Left cardiac atrium (tissue), 4 donors: Measurements from ENCODE around the gene EPSTI1. TPM values are rescaled to one million over a fixed set of nuclear protein-coding genes. Genes with fewer than 3 reads are reported as not detected.

ENCODE experiments used
- ATAC-seq, 2 donors: fragments of 200-7000 bp; cut with Tn5 transposase; one replicate each; pipeline ENCODE4 v1.9.1; 2020; ENCODE audit warnings: mild to moderate bottlenecking in 2 of 2, moderate library complexity in 2 of 2
- DNase-seq: peaks from one replicate; pipeline ENCODE4 v3.0.0-alpha.2; 2020
- intact Hi-C, 2 donors: fragments of 100-400 bp; cut with DNase I; formaldehyde crosslinking; loops; one replicate each; pipeline versions ENCODE4 v1.14.1 to v1.15.1; 2022 to 2023
- total RNA-seq, 2 donors: library from RNA; stranded (reverse); fragmentation: NEBNext Ultra II Directional; extraction: Animal tissue kit (Norgen Biotek cat#: 25700); gene quantifications; one replicate each; pipeline ENCODE4 v1.2.1, GENCODE V29; 2021
- donor health status: DM: no; HTN: yes; CAD: no.
- donor health status: DM: no; HTN: yes; CAD: no; lungs with severe emphysema.
- donor health status: DM: yes; HTN: yes; CAD: no.
- donor health status: Dilated cardiomyopathy.

EPSTI1 gene
- total RNA-seq, 2 donors from 2014 or later: 4.9 to 10.8 TPM

DNA sequence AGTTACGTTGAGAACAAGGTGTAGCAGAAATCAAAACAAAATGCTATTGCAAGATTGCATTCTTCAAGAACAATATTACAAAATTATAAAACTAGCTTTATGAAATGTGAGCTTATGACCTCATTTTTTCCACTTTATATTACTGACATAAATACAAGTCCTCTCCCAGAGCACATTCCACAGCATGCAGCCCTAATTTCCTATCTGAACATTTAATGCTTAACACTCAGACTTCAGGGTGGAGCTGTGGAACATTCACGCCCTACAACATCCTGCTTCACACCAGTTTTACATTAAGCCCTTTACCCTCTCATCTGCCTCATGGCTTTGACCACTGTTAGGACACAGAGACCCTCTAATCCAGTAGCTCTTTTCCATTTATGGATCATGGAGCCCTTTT lies 65.5 kb downstream of the EPSTI1 start:
- intact Hi-C loops: no loop called here
- DNase-seq (no peak), ATAC-seq (peak in 1 of 2 donors; percentile 66)

DNA sequence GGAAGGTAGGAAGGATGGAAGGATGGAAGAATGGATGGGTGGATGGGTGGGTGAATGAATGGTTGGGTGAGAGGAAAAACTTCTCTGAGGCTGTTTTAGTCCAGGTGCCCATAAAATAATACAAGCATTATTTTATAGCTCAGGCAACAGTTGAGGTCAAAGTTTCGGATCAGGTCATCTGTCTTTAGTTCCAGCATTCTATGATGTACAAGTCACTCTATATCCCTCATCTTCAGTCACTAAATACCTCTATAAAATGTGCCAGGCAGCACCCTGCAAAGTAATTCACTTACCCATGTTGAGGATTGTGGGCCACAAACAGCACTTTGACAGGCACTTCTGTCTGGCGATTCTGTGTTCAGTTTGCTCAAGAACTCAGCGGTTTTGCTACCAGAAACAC lies 66.0 kb downstream of the EPSTI1 start:
- intact Hi-C loops: no loop called here
- ATAC-seq (no peak), DNase-seq (no peak)

DNA sequence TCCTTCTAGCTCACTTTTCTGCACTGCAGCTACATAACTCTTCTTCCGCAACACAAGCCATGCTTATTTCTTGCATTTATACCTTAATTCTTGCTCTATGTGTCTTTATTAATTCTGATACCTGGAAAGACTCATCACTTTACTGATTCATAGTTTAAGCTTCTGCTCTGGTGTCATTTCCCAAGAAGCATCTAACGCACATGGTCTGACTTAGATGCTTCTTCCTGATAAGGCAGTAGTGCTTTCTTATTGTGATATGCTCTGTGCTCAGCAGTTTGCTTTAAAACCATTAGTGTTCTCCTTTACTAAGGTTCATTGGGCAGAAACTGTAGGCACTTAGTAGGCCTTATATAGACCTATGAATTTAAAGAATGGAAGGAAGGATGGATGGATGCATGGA lies 66.4 kb downstream of the EPSTI1 start:
- DNase-seq (no peak), ATAC-seq (no peak)
- intact Hi-C loops: no loop called here

DNA sequence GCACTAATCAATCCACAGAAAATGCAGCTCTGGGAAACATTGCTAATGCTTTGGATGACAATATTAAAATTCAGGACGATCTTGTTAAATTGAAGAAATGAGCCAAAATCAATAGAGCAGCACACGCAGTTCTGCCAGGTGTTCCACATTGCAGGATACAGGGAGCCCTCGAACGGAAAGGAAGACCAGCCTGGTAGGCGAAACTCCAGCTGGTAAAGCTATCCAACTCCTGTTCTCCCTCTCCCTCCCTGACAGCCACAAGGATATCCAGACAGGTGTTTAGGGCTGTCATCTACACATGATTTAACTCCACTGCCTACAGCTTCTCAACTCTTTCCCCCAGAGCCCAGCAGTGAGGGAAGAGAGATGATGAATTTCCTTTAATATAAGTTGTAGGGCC lies 67.7 kb downstream of the EPSTI1 start:
- intact Hi-C loops: no loop called here
- no peak for ATAC-seq
- DNase-seq: no peak

DNA sequence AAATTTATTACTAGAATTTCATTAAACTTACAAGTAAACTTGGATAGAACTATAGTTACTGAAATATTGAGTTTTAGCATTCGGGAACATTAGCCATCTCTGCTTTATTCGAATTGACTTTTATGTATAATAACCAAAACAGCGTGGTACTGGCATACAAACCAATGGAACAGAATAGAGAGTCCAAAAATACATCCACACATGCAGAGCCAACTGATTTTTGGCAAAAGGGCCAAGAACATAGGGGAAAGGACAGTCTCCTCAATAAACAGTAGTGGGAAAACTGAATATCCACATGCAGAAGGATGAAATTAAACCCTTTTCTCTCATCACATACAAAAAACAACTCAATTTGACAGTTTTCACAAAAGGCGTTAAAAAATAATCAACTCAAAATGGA lies 84.3 kb downstream of the EPSTI1 start:
- intact Hi-C loops: no loop called here
- no peak for ATAC-seq

DNA sequence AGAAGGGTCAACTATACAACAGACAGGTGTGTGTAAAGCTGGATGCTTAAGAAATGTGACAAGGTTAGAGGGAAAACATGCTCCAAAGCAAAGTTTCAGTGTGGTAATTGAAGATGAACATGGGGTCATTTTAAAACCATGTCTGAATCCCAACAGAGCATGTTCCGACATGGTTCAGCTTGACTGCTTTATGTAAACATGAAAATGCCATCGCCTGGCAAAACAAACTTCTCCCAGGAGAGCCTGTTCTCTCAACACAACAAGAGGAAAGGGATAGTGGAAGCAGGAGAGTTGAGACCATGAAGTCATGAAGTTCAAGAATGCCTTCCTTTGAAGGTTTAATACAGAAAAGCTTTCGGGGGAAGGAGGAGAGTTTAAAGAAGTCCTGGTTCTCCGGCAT lies 85.8 kb downstream of the EPSTI1 start:
- intact Hi-C loops: no loop called here
- ATAC-seq (no peak), DNase-seq (no peak)

More for the DNA sequence above, 84.3 kb downstream of the EPSTI1 start:
- no peak for DNase-seq

DNA sequence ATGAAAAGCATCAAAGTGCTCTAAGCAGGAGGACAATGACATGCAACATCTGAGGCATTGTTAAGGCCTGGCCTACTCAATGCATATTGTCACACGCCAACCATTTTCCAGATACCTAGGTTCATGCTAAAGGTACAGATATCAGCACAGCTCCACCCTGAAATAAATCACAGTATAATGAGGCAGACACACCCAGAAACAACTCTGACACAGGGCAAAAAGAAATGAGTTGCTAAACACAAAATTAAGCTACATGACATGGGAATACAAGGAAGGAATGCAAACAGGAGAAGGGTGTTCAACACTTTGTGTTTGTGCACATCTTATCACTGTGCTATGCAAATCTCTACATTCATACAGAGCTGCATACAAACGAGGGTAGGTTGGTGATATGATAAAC lies 86.5 kb downstream of the EPSTI1 start:
- ATAC-seq (no peak), DNase-seq (no peak)
- intact Hi-C loops: no loop called here

DNA sequence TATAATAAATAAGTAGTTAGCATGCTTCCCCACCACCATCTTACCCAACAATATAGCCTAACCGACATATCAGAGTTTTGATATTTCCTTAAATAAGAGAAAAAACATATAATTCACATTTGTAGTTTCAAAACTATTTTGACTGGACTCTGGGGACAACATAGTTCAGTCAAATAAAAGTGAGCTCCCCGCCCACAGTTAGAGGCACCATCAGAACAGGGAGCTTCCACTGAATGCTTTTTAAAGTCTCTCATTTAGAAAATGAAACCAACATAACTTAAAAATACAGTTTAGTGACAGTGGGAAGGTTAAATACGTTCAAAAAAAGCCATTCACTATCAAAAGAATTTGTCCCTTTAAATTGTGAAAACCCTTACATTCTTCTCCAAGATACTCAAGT lies 92.8 kb downstream of the EPSTI1 start:
- intact Hi-C loops: no loop called here
- DNase-seq (no peak), ATAC-seq (no peak)

DNA sequence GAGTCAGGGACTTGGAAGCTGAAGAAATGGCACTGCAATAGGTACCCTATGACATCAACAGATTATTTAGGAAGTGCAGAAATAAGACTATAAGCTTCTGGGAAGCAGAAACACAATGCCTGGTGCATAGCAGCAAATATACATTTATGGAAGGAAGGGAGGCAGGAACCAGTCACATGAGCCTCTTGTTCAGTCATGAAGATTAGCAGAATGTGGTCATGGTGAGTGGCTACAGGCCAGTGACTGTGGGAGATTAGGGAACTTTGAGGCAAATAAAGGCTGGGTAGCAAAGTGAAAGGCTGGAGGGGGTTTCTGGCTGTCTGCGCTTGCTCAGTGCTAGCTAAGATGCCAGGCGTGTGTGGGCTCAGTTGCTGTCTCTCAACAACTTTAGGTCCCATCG lies 96.3 kb downstream of the EPSTI1 start:
- DNase-seq: no peak
- no peak for ATAC-seq

DNA sequence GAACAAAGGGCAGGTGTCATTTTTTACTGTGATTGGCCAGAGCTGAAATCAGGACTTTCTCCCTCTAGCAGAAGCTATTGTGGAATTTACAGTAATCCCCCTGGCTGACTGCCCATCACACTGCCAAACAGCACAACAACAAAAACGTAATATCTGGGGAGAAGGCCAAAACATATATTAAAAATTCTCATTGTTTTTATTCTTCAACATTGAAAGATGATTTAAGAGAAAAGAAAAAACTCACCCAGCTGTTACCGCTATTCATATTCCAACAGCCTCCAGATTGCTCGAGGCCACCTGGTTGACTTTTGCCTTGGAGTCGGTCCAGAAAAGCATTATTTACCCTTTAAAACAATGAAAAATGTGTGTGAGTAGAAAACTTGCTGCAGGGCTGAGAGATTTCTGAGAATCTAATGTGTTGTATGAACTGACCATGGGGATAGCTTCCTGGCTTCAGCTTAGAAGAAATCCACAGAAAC lies 97.2 kb downstream of the EPSTI1 start:
- ATAC-seq (peak in 1 of 2 donors; percentile 50), DNase-seq (peak; percentile 43)
- intact Hi-C loops: no loop called here

More for the DNA sequence above, 96.3 kb downstream of the EPSTI1 start:
- intact Hi-C loops: no loop called here

DNA sequence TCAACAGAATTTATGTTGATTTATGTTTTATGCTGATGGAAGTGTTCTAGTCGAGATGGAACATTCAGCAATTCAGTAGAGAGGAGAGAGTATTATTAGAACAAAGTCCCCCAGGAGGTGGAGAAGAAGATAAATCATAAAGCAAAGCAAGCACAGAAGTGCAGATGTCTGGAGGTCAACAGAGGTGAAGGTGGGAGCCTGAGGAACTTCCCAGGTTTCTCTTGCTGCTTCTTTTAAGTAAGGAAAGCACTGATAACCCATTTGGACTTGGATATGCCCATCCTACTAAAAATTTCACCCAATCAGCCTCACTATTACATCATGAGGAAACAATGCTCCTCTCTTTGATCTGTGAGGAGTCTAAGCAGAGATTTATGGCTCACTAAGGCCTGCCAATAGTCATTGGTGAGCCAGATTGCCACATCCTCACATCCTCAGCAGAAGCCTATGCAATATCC lies 98.8 kb downstream of the EPSTI1 start:
- no peak for ATAC-seq
- intact Hi-C loops: no loop called here

DNA sequence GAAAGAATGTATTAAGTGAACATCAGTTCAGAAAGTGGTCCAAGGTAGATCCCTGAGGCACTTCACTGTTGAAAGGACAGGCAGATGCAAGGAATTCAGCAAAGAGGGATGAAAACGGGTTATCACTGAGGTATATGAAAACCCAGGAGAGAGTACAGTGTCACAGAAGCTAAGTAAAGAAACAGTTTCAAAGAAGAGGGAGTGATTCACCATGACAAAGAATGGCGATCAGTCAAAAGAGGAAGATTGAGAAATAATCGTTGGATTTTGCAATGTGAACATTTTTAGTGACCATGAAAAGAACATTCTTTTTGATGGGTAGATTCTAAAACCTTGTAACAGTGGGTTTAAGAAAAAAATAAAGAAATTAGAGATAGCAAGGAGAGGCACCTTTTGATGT lies 99.3 kb downstream of the EPSTI1 start:
- ATAC-seq (no peak), DNase-seq (no peak)
- intact Hi-C loops: no loop called here

More for the DNA sequence above, 98.8 kb downstream of the EPSTI1 start:
- DNase-seq: no peak

DNA sequence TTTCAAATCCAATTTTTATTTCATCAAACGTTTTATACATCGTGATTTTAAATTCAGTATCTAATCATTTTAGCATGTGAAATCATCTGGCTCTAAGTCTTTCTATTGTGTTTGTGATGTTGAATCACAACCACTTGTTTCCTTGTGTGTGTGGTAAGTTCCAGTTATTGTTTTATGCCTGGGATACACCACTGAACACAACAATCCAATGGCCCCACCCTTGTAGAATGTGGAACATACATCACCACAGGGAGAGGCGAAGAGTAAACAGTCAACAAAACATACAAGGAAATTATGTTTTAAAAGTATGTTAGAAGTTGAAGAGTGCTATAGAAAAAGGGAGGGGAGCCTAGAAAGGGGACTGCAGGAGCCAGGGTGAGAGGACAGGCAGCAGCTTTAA lies 100.5 kb downstream of the EPSTI1 start:
- DNase-seq (no peak), ATAC-seq (no peak)
- intact Hi-C loops: no loop called here

DNA sequence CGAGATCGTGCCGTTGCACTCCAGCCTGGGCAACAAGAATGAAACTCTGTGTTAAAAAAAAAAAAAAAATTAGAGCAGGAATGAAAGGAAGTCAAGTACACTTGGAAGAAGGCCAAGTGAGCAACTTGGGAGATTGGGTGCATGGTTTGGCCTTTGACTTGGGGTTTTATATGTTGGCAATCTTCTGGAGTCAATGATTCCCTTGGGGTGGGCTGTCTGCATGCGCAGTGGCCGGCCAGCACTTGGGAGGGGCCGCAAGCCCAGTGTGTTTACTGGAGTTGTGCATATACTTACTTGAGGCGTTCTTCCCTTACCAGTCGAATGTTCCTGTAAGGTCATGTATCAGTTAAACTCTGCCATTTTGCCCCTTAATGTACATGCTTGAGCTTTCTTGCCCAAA lies 106.7 kb downstream of the EPSTI1 start:
- no peak for DNase-seq
- intact Hi-C loops: no loop called here
- no peak for ATAC-seq

DNA sequence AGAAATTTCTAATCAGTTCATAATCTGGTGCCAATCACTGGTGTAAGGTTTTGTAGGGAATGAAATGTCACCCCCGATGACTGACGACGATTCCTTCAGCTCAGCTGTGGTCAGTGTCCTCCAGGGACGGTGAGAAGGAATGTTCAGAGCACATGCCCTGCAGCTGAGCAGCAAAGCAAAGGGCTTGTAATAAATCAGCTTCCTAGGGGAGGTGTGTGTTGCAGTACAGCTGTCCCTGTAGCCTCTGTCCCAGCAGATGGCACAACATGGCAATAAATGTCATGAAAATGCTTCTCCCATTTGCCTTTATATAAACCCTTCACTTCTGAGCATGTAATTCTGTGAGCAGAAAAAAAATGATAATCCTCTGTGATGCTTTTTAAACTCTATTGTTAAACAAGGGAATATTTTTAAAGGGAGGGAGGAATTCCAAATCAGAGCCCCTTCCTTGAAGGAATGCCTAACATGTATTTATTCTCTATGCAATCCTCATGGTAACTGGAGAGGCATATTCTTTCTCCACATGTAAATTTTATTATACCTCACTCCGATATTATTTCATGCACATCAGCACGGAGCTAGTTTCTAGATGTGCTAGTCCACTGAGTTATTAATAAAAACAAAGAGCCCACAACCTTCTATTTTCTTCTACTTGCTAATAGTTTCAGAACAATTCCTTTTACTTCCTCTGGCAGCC lies 108.1 kb downstream of the EPSTI1 start:
- no peak for DNase-seq
- ATAC-seq: peak; percentile 64 to 91
- intact Hi-C loops: no loop called here

DNA sequence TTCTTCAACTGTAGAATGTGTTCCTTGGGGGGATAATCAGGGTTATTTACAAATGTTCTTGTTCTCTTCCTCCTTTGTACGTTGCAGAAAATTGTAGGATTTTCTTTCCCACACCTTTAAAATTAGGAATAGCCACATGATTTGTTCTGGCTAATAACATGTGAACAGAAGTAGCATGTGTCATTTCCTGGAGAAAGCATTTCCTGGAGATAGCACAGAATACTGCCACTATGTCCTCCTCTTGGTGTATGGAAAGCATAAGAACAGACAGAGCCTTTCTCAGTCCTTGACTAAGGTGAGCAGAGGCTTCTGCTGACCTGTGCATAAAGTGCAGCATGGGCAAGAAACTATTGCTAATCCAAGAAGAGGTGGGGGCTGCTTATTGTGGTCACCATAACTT lies 108.9 kb downstream of the EPSTI1 start:
- intact Hi-C loops: no loop called here
- DNase-seq (no peak), ATAC-seq (peak in 1 of 2 donors; percentile 17)

DNA sequence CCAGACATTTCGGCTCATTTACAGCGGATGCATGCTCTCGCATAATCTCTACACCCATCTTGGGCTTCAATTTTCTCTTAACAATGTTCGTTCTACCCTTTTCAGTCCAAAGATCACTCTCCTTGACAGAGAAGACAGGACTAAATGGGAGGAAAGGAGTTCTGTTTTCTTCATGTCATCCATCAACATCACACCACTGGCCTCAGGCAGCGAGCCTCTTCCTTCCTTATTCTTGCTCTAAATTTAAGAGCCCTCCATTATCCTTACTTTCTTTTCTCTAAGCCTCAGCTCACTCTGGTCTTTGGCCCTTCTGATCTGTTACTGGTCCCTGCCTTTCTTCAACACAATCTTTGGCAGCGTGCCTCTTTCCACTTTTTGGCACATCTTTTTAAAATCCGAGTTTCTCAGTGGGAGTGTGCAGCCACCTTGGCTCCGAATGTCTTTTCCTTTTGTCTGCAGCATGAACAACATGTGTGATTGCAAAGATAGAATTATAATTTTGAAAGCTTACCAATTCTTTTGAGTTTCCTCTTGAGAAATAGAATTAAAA lies 111.9 kb downstream of the EPSTI1 start:
- intact Hi-C loops: no loop called here
- no peak for DNase-seq
- ATAC-seq: no peak

DNA sequence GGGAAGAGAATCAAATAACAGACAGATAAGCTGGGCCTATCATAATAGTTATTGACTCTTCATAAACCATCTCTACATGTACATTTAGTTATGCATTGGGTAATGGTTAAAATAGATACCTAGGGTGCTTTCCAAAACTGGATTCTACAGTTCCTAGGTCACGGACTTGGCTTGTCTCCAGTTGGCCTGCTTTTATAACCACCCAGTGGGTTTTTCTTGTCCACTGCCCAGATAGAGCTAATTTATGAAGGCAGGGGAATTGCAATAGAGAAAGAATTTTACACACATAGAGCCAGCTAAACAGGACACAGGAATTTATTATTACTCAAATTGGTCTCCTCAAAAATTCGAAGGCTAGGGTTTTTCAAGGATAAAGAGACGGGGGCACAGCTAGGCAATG lies 113.3 kb downstream of the EPSTI1 start:
- intact Hi-C loops: no loop called here
- DNase-seq (no peak), ATAC-seq (no peak)

DNA sequence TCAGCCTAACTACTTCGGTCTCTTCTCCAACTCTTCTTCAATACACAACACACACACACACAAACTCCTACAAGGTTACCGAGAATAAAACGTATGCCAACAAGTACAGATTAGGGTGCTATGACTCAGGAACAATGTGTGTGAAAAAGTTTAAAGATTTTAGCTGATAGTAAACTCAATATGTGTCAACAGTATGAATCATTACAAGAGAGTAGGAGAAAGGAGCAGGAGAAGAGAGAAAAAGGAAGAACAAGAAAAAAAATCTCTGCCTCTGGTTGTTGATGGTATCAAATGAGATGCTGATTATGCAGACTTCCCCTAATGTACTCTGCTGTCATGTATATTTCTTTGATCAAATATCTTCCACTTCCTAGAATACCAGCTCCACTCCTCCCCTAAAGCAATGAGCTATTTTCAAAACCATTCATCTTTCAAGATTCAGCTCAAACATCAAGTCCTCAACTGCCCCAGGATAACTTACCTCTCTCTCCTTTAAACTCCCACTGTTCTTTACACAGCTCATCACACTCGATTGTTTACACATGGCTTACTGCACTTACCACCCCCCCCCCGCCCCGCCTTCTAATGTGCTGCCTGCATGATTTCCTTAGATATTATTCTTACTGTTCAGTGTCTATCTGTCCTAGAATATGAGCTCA lies 115.0 kb downstream of the EPSTI1 start:
- DNase-seq (no peak), ATAC-seq (peak in 1 of 2 donors; percentile 61)
- intact Hi-C loops: no loop called here

DNA sequence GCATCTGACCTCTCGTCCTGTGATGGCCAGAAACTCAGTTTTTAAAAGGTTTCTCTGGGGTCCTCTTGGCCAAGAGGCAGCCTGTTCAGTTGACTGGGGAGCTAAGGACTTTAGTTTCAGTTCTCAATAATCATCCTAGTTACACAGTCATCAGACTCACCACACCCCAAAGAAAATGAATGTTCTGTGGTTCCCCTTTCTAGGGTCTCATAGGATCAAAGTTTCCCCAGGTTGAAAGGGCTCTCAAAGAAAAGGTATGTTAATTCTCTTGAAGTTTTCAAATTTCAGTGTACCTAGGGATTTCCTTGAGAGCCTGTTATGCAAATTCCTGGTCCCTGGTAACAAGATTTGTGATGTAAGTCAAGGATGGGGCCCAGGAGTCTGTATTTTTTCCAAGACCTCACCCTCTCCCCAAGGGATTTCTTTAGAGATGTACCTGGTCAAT lies 115.7 kb downstream of the EPSTI1 start:
- ATAC-seq (no peak), DNase-seq (no peak)

More for the DNA sequence above, 115.7 kb downstream of the EPSTI1 start:
- intact Hi-C loops: no loop called here
